Measurements from ENCODE around the gene CCDC134.

GRCh38 chr22:41874090-41874489 is 73.6 kb downstream of the CCDC134 start:
- no peak for TF ChIP-seq CTCF (conservative IDR thresholded peaks at IDR 0.05)
- TF ChIP-seq ZFX (IDR thresholded peaks at IDR 0.05) = no peak
